Right atrium auricular region (tissue), 2 donors: ENCODE results near the gene SPDYE17. TPM values are rescaled to one million over a fixed set of nuclear protein-coding genes. Genes with fewer than 3 reads are reported as not detected.
"Not testable (repeated sequence)": the region's sequence is repeated elsewhere in the genome, so short reads cannot be mapped to it uniquely, and the experiment has no call there.

Source experiments
- DNase-seq: peaks from one replicate; pipeline ENCODE4 v3.0.0-alpha.2; 2019; ENCODE audit warnings: low spot score
- H3K27ac ChIP-seq, 2 donors: fragments of 200-600 bp; sonication (generic); 1 replicate in 1 of 2; 2 replicates in 1 of 2; pipeline ENCODE4 v1.5.1; 2016 to 2019
- H3K27me3 ChIP-seq, 2 donors: fragments of 200-600 bp; sonication (generic); one replicate each; pipeline versions ENCODE4 v1.5.1 to v1.6.0; 2017 to 2019
- H3K36me3 ChIP-seq: fragments of 200-600 bp; sonication (generic); one replicate; pipeline ENCODE4 v1.5.1; 2016
- H3K4me1 ChIP-seq, 2 donors: fragments of 200-600 bp; sonication (generic); one replicate each; pipeline versions ENCODE4 v1.5.1 to v1.6.0; 2017 to 2019
- H3K4me3 ChIP-seq, 2 donors: fragments of 200-600 bp; sonication (generic); 1 replicate in 1 of 2; 2 replicates in 1 of 2; pipeline ENCODE4 v1.5.1; 2017 to 2019; ENCODE audit warnings: mild to moderate bottlenecking in 1 of 2, moderate library complexity in 1 of 2
- H3K9me3 ChIP-seq, 2 donors: fragments of 200-600 bp; sonication (generic); one replicate each; pipeline ENCODE4 v1.5.1; 2019
- total RNA-seq, 2 donors: library from RNA; depleted of rRNA; stranded (reverse); fragments of >200 nt; gene quantifications; one replicate each; pipeline ENCODE4 v1.1.0, GENCODE V29; 2016

The SPDYE17 gene
- not detected for total RNA-seq

- H3K9me3 ChIP-seq, H3K4me3 ChIP-seq, H3K27me3 ChIP-seq, H3K4me1 ChIP-seq, H3K27ac ChIP-seq, H3K36me3 ChIP-seq, DNase-seq: not testable (repeated sequence)
Measured at GRCh38 chr7:77032261-77032660, at the start of gene SPDYE17. TSS of gene SPDYE17 (minus strand) at chr7:77032361. CDS start at chr7:77030570, 1,791 bp downstream.

GRCh38 chr7:77080236-77080635 is 48.1 kb upstream of the SPDYE17 start:
- H3K27me3 ChIP-seq, H3K4me1 ChIP-seq, H3K36me3 ChIP-seq, H3K4me3 ChIP-seq, H3K9me3 ChIP-seq, H3K27ac ChIP-seq, DNase-seq: not testable (repeated sequence)

GRCh38 chr7:77079624-77080023 is 47.5 kb upstream of the SPDYE17 start:
- not testable (repeated sequence) for H3K4me1 ChIP-seq, H3K4me3 ChIP-seq, H3K9me3 ChIP-seq, DNase-seq, H3K27me3 ChIP-seq, H3K36me3 ChIP-seq
- peak overlapping the region in 1 of 2 donors; percentile 40 for H3K27ac ChIP-seq

GRCh38 chr7:77079112-77079511 is 47.0 kb upstream of the SPDYE17 start:
- not testable (repeated sequence) for H3K9me3 ChIP-seq, DNase-seq, H3K4me1 ChIP-seq, H3K4me3 ChIP-seq, H3K27ac ChIP-seq, H3K36me3 ChIP-seq, H3K27me3 ChIP-seq

- H3K4me1 ChIP-seq, DNase-seq, H3K27me3 ChIP-seq, H3K9me3 ChIP-seq, H3K27ac ChIP-seq, H3K4me3 ChIP-seq, H3K36me3 ChIP-seq: not testable (repeated sequence)
Measured at GRCh38 chr7:77077060-77077459, 44.9 kb upstream of the SPDYE17 start.

GRCh38 chr7:77074786-77075396 is 42.7 kb upstream of the SPDYE17 start:
- not testable (repeated sequence) for H3K27ac ChIP-seq, H3K27me3 ChIP-seq, H3K4me3 ChIP-seq, H3K36me3 ChIP-seq, H3K9me3 ChIP-seq, DNase-seq, H3K4me1 ChIP-seq

GRCh38 chr7:77071108-77071507 is 38.9 kb upstream of the SPDYE17 start:
- H3K27me3 ChIP-seq, H3K4me1 ChIP-seq, H3K27ac ChIP-seq, DNase-seq, H3K4me3 ChIP-seq, H3K36me3 ChIP-seq, H3K9me3 ChIP-seq: not testable (repeated sequence)

- H3K27me3 ChIP-seq, DNase-seq, H3K27ac ChIP-seq, H3K4me3 ChIP-seq, H3K36me3 ChIP-seq, H3K4me1 ChIP-seq, H3K9me3 ChIP-seq: not testable (repeated sequence)
Measured at GRCh38 chr7:77065869-77066268, 33.7 kb upstream of the SPDYE17 start.

- H3K27ac ChIP-seq, H3K4me3 ChIP-seq, DNase-seq, H3K36me3 ChIP-seq, H3K27me3 ChIP-seq, H3K4me1 ChIP-seq, H3K9me3 ChIP-seq: not testable (repeated sequence)
Measured at GRCh38 chr7:77063732-77064131, 31.6 kb upstream of the SPDYE17 start.

- not testable (repeated sequence) for DNase-seq
Measured at GRCh38 chr7:77062557-77062956, 30.4 kb upstream of the SPDYE17 start, which contains the start of gene SPDYE18. TSS of gene SPDYE18 (minus strand) at chr7:77062558. CDS start at chr7:77060512, 2,046 bp downstream.

GRCh38 chr7:77026349-77026748 is 5.8 kb downstream of the SPDYE17 start:
- not testable (repeated sequence) for H3K4me3 ChIP-seq, H3K9me3 ChIP-seq, H3K36me3 ChIP-seq, H3K27ac ChIP-seq, H3K27me3 ChIP-seq, DNase-seq, H3K4me1 ChIP-seq

More at GRCh38 chr7:77062557-77062956, 30.4 kb upstream of the SPDYE17 start, which contains the start of gene SPDYE18:
- H3K27me3 ChIP-seq, H3K4me1 ChIP-seq, H3K27ac ChIP-seq, H3K9me3 ChIP-seq, H3K4me3 ChIP-seq, H3K36me3 ChIP-seq: not testable (repeated sequence)

- not testable (repeated sequence) for H3K4me1 ChIP-seq, H3K9me3 ChIP-seq, H3K4me3 ChIP-seq, H3K27ac ChIP-seq, H3K36me3 ChIP-seq, H3K27me3 ChIP-seq, DNase-seq
Measured at GRCh38 chr7:77010074-77010680, 22.0 kb downstream of the SPDYE17 start.

- H3K9me3 ChIP-seq, H3K27ac ChIP-seq, H3K4me1 ChIP-seq, H3K4me3 ChIP-seq, H3K36me3 ChIP-seq, H3K27me3 ChIP-seq: not testable (repeated sequence)
- DNase-seq: peak; percentile 81
Measured at GRCh38 chr7:77008000-77008399, 24.2 kb downstream of the SPDYE17 start.

- not testable (repeated sequence) for H3K36me3 ChIP-seq, H3K4me3 ChIP-seq, H3K4me1 ChIP-seq, H3K27me3 ChIP-seq, DNase-seq, H3K27ac ChIP-seq, H3K9me3 ChIP-seq
Measured at GRCh38 chr7:77006127-77007110, 25.7 kb downstream of the SPDYE17 start.
